ENCODE data around the gene MYO7A.

- no peak for TF ChIP-seq EP300 (IDR thresholded peaks at IDR 0.05)
- TF ChIP-seq POLR2A (IDR thresholded peaks at IDR 0.05) = no peak
Observed at GRCh38 chr11:77126861-77127234, 1.2 kb upstream of the MYO7A start.
